Measurements from ENCODE around the gene CCSER1.

The CCSER1 gene

DNA sequence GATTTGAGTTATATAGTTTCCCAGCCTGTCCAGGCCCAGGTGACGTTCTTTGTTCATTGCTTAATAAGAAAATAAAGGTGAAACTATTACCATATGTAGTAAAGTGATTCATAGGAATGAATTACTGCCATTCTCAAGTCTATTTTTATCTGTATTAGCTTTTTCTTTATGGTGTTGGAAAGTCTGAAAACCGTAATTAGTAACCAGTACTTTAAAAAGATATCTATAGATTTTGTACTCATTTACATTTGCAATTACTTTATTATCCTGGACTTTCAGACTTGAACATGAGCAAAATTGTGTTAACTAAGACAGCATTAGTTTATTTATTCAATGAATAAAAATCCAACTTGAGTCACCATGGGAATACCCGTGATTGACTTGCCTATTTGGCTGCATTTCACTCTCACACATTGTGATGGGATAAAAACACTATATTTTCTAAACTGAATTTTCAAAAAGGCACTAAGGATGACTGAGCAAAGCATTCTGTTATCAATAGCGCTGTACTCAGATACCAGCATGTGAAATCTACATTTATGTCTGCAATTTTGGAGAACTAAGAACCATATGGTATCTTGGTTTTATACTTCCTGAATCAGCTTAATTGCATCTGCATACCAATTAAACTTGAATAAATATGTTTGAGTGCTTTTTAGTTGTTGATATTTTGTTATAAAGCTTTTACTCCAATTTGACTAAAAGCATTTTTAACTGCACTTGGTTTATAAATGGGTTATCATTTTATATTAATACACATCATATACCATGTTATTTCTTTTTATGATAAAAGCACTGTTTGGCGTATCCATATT, 154.6 kb downstream of the CCSER1 start:
- Histone ChIP-seq H3K79me1 (ENCODE audit: low read depth, low read length) (no peaks in the 10 kb centered on the region), H2AK5ac (ENCODE audit: low read depth, low read length) (no peak overlapping the region), H2BK5ac (ENCODE audit: low read length) (no peak overlapping the region), H3K9me3 (replicated peaks in 1 of 2; ENCODE audit: control insufficient read depth in 2 of 2, insufficient read depth in 1 of 2, low read depth in 1 of 2, low read length in 2 of 2) (no peaks in the 10 kb centered on the region), H3K9ac (ENCODE audit: low read depth, low read length, poor library complexity) (no peak overlapping the region), H2BK15ac (ENCODE audit: low read length) (no peak overlapping the region), H2BK12ac (ENCODE audit: low read length) (no peak overlapping the region), H2BK120ac (ENCODE audit: low read depth, low read length) (no peak overlapping the region), H3K27ac (replicated peaks; ENCODE audit: low read length) (no peak overlapping the region), H3K4ac (ENCODE audit: low read length) (no peak overlapping the region), H4K8ac (ENCODE audit: low read depth, low read length) (no peak overlapping the region), H3K23ac (ENCODE audit: low read depth, low read length, poor library complexity) (no peak overlapping the region), H3K14ac (ENCODE audit: low read length) (no peak overlapping the region), H2AFZ (ENCODE audit: low read length) (no peak overlapping the region), H3K27me3 (ENCODE audit: control insufficient read depth in 3 of 3, insufficient read depth in 3 of 3, low read depth in 1 of 3, low read length in 3 of 3) (no peaks in the 10 kb centered on the region), H3K36me3 (replicated peaks in 1 of 2; ENCODE audit: control insufficient read depth in 2 of 2, insufficient read depth in 2 of 2, low read length in 2 of 2) (no peaks in the 10 kb centered on the region), H3K4me1 (ENCODE audit: control insufficient read depth in 2 of 2, insufficient read depth in 1 of 2, low read depth in 1 of 2, low read length in 2 of 2) (no peaks in the 10 kb centered on the region), H3K4me3 (ENCODE audit: low read length in 2 of 2) (no peak overlapping the region), H4K91ac (ENCODE audit: low read depth, low read length, poor library complexity) (no peak overlapping the region), H3K4me2 (ENCODE audit: insufficient read depth, low read length, poor library complexity, severe bottlenecking) (no peak overlapping the region), H3K18ac (ENCODE audit: low read length) (no peak overlapping the region)
- DNase-seq (ENCODE audit: low spot score), result no peak
- WGBS, 2 donors (ENCODE audit: extremely low coverage in 2 of 2, insufficient read length in 2 of 2, insufficient replicate concordance in 1 of 2), result no CpG with 5 or more reads among the region's 5 CpGs

DNA sequence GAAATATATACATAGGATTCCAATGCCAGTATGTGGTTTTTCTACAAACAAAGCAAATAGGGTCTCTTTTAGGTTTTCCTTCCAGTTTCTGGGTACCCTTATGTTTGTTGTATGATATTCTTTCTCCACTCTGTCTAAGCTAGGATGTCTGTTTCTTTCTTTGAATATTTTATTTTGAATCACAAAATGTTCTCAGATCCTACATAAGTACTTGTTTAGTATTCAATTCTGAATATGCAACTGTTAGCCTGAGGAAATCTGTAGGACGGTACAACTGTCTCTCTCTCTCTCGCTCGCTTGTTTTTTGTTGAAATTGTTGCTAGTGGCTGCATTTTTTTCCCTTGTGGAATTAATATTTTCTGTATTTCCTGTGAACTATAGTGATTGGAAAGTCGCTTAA, 163.2 kb downstream of the CCSER1 start:
- H2AK5ac ChIP-seq (ENCODE audit: low read depth, low read length), result no peak overlapping the region
- H3K27me3 ChIP-seq (ENCODE audit: control insufficient read depth in 3 of 3, insufficient read depth in 3 of 3, low read depth in 1 of 3, low read length in 3 of 3), result no peaks in the 10 kb centered on the region
- H3K27ac ChIP-seq (replicated peaks; ENCODE audit: low read length), result no peak overlapping the region
- no peaks in the 10 kb centered on the region for H3K79me1 ChIP-seq (ENCODE audit: low read depth, low read length)
- H2BK120ac ChIP-seq (ENCODE audit: low read depth, low read length), result no peak overlapping the region
- no peak for DNase-seq (ENCODE audit: low spot score)
- no peak overlapping the region for H3K4me3 ChIP-seq (ENCODE audit: low read length in 2 of 2)
- no peak overlapping the region for H3K4ac ChIP-seq (ENCODE audit: low read length)
- no CpG with 5 or more reads among the region's 4 CpGs for WGBS, 2 donors (ENCODE audit: extremely low coverage in 2 of 2, insufficient read length in 2 of 2, insufficient replicate concordance in 1 of 2)
- H2BK5ac ChIP-seq (ENCODE audit: low read length), result no peak overlapping the region
- H2AFZ ChIP-seq (ENCODE audit: low read length), result no peak overlapping the region
- H4K8ac ChIP-seq (ENCODE audit: low read depth, low read length), result no peak overlapping the region
- H3K36me3 ChIP-seq (replicated peaks in 1 of 2; ENCODE audit: control insufficient read depth in 2 of 2, insufficient read depth in 2 of 2, low read length in 2 of 2), result no peaks in the 10 kb centered on the region
- H3K4me1 ChIP-seq (ENCODE audit: control insufficient read depth in 2 of 2, insufficient read depth in 1 of 2, low read depth in 1 of 2, low read length in 2 of 2), result no peaks in the 10 kb centered on the region
- H2BK12ac ChIP-seq (ENCODE audit: low read length), result no peak overlapping the region
- no peaks in the 10 kb centered on the region for H3K9me3 ChIP-seq (replicated peaks in 1 of 2; ENCODE audit: control insufficient read depth in 2 of 2, insufficient read depth in 1 of 2, low read depth in 1 of 2, low read length in 2 of 2)
- H2BK15ac ChIP-seq (ENCODE audit: low read length), result no peak overlapping the region
- H3K4me2 ChIP-seq (ENCODE audit: insufficient read depth, low read length, poor library complexity, severe bottlenecking), result no peak overlapping the region
- H3K14ac ChIP-seq (ENCODE audit: low read length), result no peak overlapping the region
- no peak overlapping the region for H3K9ac ChIP-seq (ENCODE audit: low read depth, low read length, poor library complexity)
- no peak overlapping the region for H4K91ac ChIP-seq (ENCODE audit: low read depth, low read length, poor library complexity)
- no peak overlapping the region for H3K18ac ChIP-seq (ENCODE audit: low read length)
- H3K23ac ChIP-seq (ENCODE audit: low read depth, low read length, poor library complexity), result no peak overlapping the region

DNA sequence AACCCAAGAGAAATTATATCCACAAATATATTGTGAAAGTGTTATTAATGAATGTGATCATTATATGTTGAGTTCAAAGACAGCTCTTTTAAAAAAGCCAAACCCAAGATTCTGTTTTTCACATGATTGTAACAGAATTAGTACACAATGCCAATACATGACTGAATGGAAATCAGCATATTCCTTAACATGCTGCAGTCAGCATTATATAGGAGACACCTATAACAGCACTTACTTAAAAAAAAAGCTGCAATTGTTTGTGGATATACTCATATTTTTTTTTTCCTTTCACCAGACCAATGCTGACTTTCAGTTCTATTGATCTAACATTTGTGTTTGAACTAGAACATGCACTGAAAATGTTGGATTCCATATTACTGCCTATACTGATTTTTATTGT, 165.2 kb downstream of the CCSER1 start:
- no peaks in the 10 kb centered on the region for H3K27me3 ChIP-seq (ENCODE audit: control insufficient read depth in 3 of 3, insufficient read depth in 3 of 3, low read depth in 1 of 3, low read length in 3 of 3)
- no peaks in the 10 kb centered on the region for H3K9me3 ChIP-seq (replicated peaks in 1 of 2; ENCODE audit: control insufficient read depth in 2 of 2, insufficient read depth in 1 of 2, low read depth in 1 of 2, low read length in 2 of 2)
- H3K4ac ChIP-seq (ENCODE audit: low read length), result no peak overlapping the region
- no peaks in the 10 kb centered on the region for H3K4me1 ChIP-seq (ENCODE audit: control insufficient read depth in 2 of 2, insufficient read depth in 1 of 2, low read depth in 1 of 2, low read length in 2 of 2)
- H3K14ac ChIP-seq (ENCODE audit: low read length), result no peak overlapping the region
- no peak overlapping the region for H3K27ac ChIP-seq (replicated peaks; ENCODE audit: low read length)
- no peak overlapping the region for H4K8ac ChIP-seq (ENCODE audit: low read depth, low read length)
- H2BK15ac ChIP-seq (ENCODE audit: low read length), result no peak overlapping the region
- no peaks in the 10 kb centered on the region for H3K79me1 ChIP-seq (ENCODE audit: low read depth, low read length)
- H4K91ac ChIP-seq (ENCODE audit: low read depth, low read length, poor library complexity), result no peak overlapping the region
- no peak overlapping the region for H3K23ac ChIP-seq (ENCODE audit: low read depth, low read length, poor library complexity)
- H3K4me2 ChIP-seq (ENCODE audit: insufficient read depth, low read length, poor library complexity, severe bottlenecking), result no peak overlapping the region
- H3K18ac ChIP-seq (ENCODE audit: low read length), result no peak overlapping the region
- H3K36me3 ChIP-seq (replicated peaks in 1 of 2; ENCODE audit: control insufficient read depth in 2 of 2, insufficient read depth in 2 of 2, low read length in 2 of 2), result no peaks in the 10 kb centered on the region
- DNase-seq (ENCODE audit: low spot score), result no peak
- no peak overlapping the region for H2AFZ ChIP-seq (ENCODE audit: low read length)
- no peak overlapping the region for H3K9ac ChIP-seq (ENCODE audit: low read depth, low read length, poor library complexity)
- no peak overlapping the region for H3K4me3 ChIP-seq (ENCODE audit: low read length in 2 of 2)
- no peak overlapping the region for H2BK120ac ChIP-seq (ENCODE audit: low read depth, low read length)
- no peak overlapping the region for H2AK5ac ChIP-seq (ENCODE audit: low read depth, low read length)
- H2BK12ac ChIP-seq (ENCODE audit: low read length), result no peak overlapping the region
- H2BK5ac ChIP-seq (ENCODE audit: low read length), result no peak overlapping the region

- no CpG with 5 or more reads among the region's 2 CpGs for WGBS, 2 donors (ENCODE audit: extremely low coverage in 2 of 2, insufficient read length in 2 of 2, insufficient replicate concordance in 1 of 2)
- no peak overlapping the region for H3K9ac ChIP-seq (ENCODE audit: low read depth, low read length, poor library complexity)
- no peak for DNase-seq (ENCODE audit: low spot score)
These were observed 166.1 kb downstream of the CCSER1 start for GRCh38 chr4:90293320-90293719.

More at GRCh38 chr4:90293320-90293719, 166.1 kb downstream of the CCSER1 start:
- no peak overlapping the region for H3K18ac ChIP-seq (ENCODE audit: low read length)
- H2BK12ac ChIP-seq (ENCODE audit: low read length), result no peak overlapping the region
- no peaks in the 10 kb centered on the region for H3K9me3 ChIP-seq (replicated peaks in 1 of 2; ENCODE audit: control insufficient read depth in 2 of 2, insufficient read depth in 1 of 2, low read depth in 1 of 2, low read length in 2 of 2)
- no peak overlapping the region for H3K23ac ChIP-seq (ENCODE audit: low read depth, low read length, poor library complexity)
- H4K91ac ChIP-seq (ENCODE audit: low read depth, low read length, poor library complexity), result no peak overlapping the region
- H4K8ac ChIP-seq (ENCODE audit: low read depth, low read length), result no peak overlapping the region
- no peak overlapping the region for H3K4me2 ChIP-seq (ENCODE audit: insufficient read depth, low read length, poor library complexity, severe bottlenecking)
- H2BK15ac ChIP-seq (ENCODE audit: low read length), result no peak overlapping the region
- H3K27me3 ChIP-seq (ENCODE audit: control insufficient read depth in 3 of 3, insufficient read depth in 3 of 3, low read depth in 1 of 3, low read length in 3 of 3), result no peaks in the 10 kb centered on the region
- H3K79me1 ChIP-seq (ENCODE audit: low read depth, low read length), result no peaks in the 10 kb centered on the region
- no peaks in the 10 kb centered on the region for H3K36me3 ChIP-seq (replicated peaks in 1 of 2; ENCODE audit: control insufficient read depth in 2 of 2, insufficient read depth in 2 of 2, low read length in 2 of 2)
- H3K4me1 ChIP-seq (ENCODE audit: control insufficient read depth in 2 of 2, insufficient read depth in 1 of 2, low read depth in 1 of 2, low read length in 2 of 2), result no peaks in the 10 kb centered on the region
- H2BK120ac ChIP-seq (ENCODE audit: low read depth, low read length), result no peak overlapping the region
- H2BK5ac ChIP-seq (ENCODE audit: low read length), result no peak overlapping the region
- no peak overlapping the region for H2AFZ ChIP-seq (ENCODE audit: low read length)
- H3K14ac ChIP-seq (ENCODE audit: low read length), result no peak overlapping the region
- H3K4me3 ChIP-seq (ENCODE audit: low read length in 2 of 2), result no peak overlapping the region
- H3K27ac ChIP-seq (replicated peaks; ENCODE audit: low read length), result no peak overlapping the region
- no peak overlapping the region for H3K4ac ChIP-seq (ENCODE audit: low read length)
- no peak overlapping the region for H2AK5ac ChIP-seq (ENCODE audit: low read depth, low read length)
